Mesenchymal stem cell (in vitro differentiated cells and primary cell): ENCODE data around the gene RIC1.

Experiments
- DNase-seq: peaks from one replicate; pipeline ENCODE4 v3.0.0-alpha.2; 2013
- H2AFZ ChIP-seq: one replicate; pipeline ENCODE4 v1.6.1; 2013; ENCODE audit warnings: low read depth, mild to moderate bottlenecking, control low read depth, inconsistent platforms, low read length, moderate library complexity
- H2AK5ac ChIP-seq: 2 replicates; pipeline ENCODE4 v1.6.1; 2013; ENCODE audit warnings: low read length, moderate library complexity, mild to moderate bottlenecking, inconsistent platforms; ENCODE audit not compliant: severe bottlenecking
- H2BK120ac ChIP-seq: one replicate; pipeline ENCODE4 v1.6.1; 2013; ENCODE audit warnings: low read depth, mild to moderate bottlenecking, inconsistent platforms, low read length, moderate library complexity
- H2BK12ac ChIP-seq, 2 experiments: one replicate each; pipeline ENCODE4 v1.6.1; 2013; ENCODE audit warnings: inconsistent platforms in 2 of 2, low read length in 2 of 2, mild to moderate bottlenecking in 2 of 2, moderate library complexity in 2 of 2, control low read depth in 1 of 2
- H2BK15ac ChIP-seq: one replicate; pipeline ENCODE4 v1.6.1; 2013; ENCODE audit warnings: mild to moderate bottlenecking, low read depth, inconsistent platforms; ENCODE audit not compliant: poor library complexity, severe bottlenecking
- H2BK5ac ChIP-seq: 2 replicates; pipeline ENCODE4 v1.6.1; 2013; ENCODE audit warnings: low read depth, mild to moderate bottlenecking, low read length, control low read depth, inconsistent platforms; ENCODE audit not compliant: poor library complexity, severe bottlenecking
- H3K14ac ChIP-seq, 2 experiments: one replicate each; pipeline ENCODE4 v1.6.1; 2013; ENCODE audit warnings: inconsistent platforms in 2 of 2, low read length in 2 of 2, control low read depth in 1 of 2, mild to moderate bottlenecking in 1 of 2, moderate library complexity in 1 of 2
- H3K18ac ChIP-seq, 2 experiments: one replicate each; pipeline ENCODE4 v1.6.1; 2013; ENCODE audit warnings: inconsistent platforms in 2 of 2, low read length in 2 of 2, control low read depth in 1 of 2, low read depth in 1 of 2, mild to moderate bottlenecking in 1 of 2
- H3K23ac ChIP-seq, 2 experiments: one replicate each; pipeline ENCODE4 v1.6.1; 2013; ENCODE audit warnings: inconsistent platforms in 2 of 2, low read length in 2 of 2, mild to moderate bottlenecking in 2 of 2, moderate library complexity in 2 of 2, control low read depth in 1 of 2
- H3K27ac ChIP-seq: 2 replicates; pipeline ENCODE4 v1.5.1; 2013; ENCODE audit warnings: mild to moderate bottlenecking, moderate library complexity, low read length, control low read depth, inconsistent platforms; ENCODE audit not compliant: poor library complexity, severe bottlenecking
- H3K27me3 ChIP-seq, 2 experiments: 2 replicates each; pipeline versions ENCODE4 v1.6.1 to v1.7.0; 2013; ENCODE audit warnings: low read length in 2 of 2, mild to moderate bottlenecking in 2 of 2, moderate library complexity in 2 of 2, control low read depth in 1 of 2, inconsistent platforms in 1 of 2; ENCODE audit not compliant: control insufficient read depth in 1 of 2, insufficient read depth in 1 of 2
- H3K36me3 ChIP-seq, 2 experiments: 2 replicates each; pipeline versions ENCODE4 v1.6.1 to v1.7.0; 2013; ENCODE audit warnings: low read length in 2 of 2, control low read depth in 1 of 2, inconsistent platforms in 1 of 2, low read depth in 1 of 2, mild to moderate bottlenecking in 1 of 2; ENCODE audit not compliant: insufficient read depth in 2 of 2, control insufficient read depth in 1 of 2
- H3K4ac ChIP-seq, 2 experiments: one replicate each; pipeline ENCODE4 v1.6.1; 2013; ENCODE audit warnings: inconsistent platforms in 2 of 2, low read length in 2 of 2, mild to moderate bottlenecking in 2 of 2, moderate library complexity in 2 of 2, control low read depth in 1 of 2, low read depth in 1 of 2
- H3K4me1 ChIP-seq: 2 replicates; pipeline ENCODE4 v1.6.1; 2013; ENCODE audit warnings: low read depth, low read length, control low read depth; ENCODE audit not compliant: control insufficient read depth, insufficient read depth
- H3K4me2 ChIP-seq: 2 replicates; pipeline ENCODE4 v1.6.1; 2013; ENCODE audit warnings: low read length, mild to moderate bottlenecking, inconsistent platforms; ENCODE audit not compliant: poor library complexity, severe bottlenecking
- H3K4me3 ChIP-seq, 2 experiments: 2 replicates each; pipeline versions ENCODE4 v1.5.1 to v1.7.0; 2013; ENCODE audit warnings: low read length in 2 of 2, mild to moderate bottlenecking in 2 of 2, control low read depth in 1 of 2, low read depth in 1 of 2; ENCODE audit not compliant: insufficient read depth in 1 of 2
- H3K79me1 ChIP-seq: replicated peaks from 2 replicates; pipeline ENCODE4 v1.6.1; 2013; ENCODE audit warnings: mild to moderate bottlenecking, control low read depth, low read length, inconsistent platforms; ENCODE audit not compliant: poor library complexity, severe bottlenecking
- H3K9ac ChIP-seq: 2 replicates; pipeline ENCODE4 v1.7.0; 2013; ENCODE audit warnings: mild to moderate bottlenecking, low read length, moderate library complexity
- H3K9me3 ChIP-seq: 2 replicates; pipeline ENCODE4 v1.7.0; 2013; ENCODE audit warnings: mild to moderate bottlenecking, low read length; ENCODE audit not compliant: control insufficient read depth
- H4K8ac ChIP-seq: one replicate; pipeline ENCODE4 v1.6.1; 2013; ENCODE audit warnings: inconsistent platforms, mild to moderate bottlenecking, low read length, moderate library complexity
- H4K91ac ChIP-seq: one replicate; pipeline ENCODE4 v1.6.1; 2013; ENCODE audit warnings: mild to moderate bottlenecking, low read length, inconsistent platforms
- WGBS: methylation state at CpG from one replicate; pipeline ENCODE4 v1.1.7; 2013; ENCODE audit warnings: mixed read lengths; 5-methylcytosine and 5-hydroxymethylcytosine counted together

RIC1 gene

DNA sequence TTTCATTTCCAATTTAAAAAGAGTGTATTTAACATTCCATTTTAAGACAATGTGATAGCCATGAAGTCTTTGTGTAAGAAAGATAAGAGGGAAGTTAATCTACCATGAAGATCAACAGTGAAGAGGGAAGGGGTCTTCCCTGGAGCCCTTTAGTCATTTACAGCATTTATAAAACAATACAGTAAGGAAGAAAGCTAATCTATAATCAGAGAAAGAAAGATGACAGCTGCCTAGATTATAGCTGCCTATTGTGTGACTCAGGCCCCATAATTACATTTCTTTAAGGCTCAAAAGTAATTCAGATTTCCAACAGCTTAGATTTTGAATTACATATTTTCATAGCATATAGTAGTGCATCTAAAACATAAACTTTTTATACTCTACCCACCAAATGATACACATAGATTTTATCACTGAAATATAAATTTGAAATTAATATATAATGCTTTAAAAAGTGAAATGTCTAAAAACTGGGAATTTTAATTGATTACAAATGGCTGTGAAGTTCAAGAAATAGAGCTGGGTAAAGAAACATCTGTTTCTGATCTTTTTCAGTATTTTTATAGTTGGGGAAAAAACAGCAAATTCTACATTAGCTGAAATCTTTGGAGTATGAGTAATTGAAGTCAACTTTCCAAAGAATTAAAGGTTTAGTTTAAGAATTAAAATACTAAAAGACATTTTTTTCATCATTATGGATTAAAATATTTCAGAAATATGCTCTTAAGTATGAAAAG lies 89.6 kb downstream of the RIC1 start:
- H3K79me1 ChIP-seq = peaks cover 11% of the 10 kb centered on the region
- no peak overlapping the region for H3K27ac ChIP-seq
- H3K14ac ChIP-seq = no peak overlapping the region
- no peak for DNase-seq
- H3K4ac ChIP-seq = no peak overlapping the region
- H3K23ac ChIP-seq = no peak overlapping the region
- H2BK5ac ChIP-seq = no peak overlapping the region
- H2BK15ac ChIP-seq = no peak overlapping the region
- no peak overlapping the region for H3K18ac ChIP-seq
- no peak overlapping the region for H3K4me2 ChIP-seq
- peak overlapping the region; percentile 41 for H3K9ac ChIP-seq
- H2BK120ac ChIP-seq = no peak overlapping the region
- no peak overlapping the region for H2AFZ ChIP-seq
- peaks cover 4% of the 10 kb centered on the region for H3K4me1 ChIP-seq
- H3K27me3 ChIP-seq = no peaks in the 10 kb centered on the region
- peaks cover 16 to 60% of the 10 kb centered on the region in 2 experiments for H3K36me3 ChIP-seq
- no peak overlapping the region for H2BK12ac ChIP-seq
- H4K91ac ChIP-seq = no peak overlapping the region
- H3K9me3 ChIP-seq = peaks cover 5% of the 10 kb centered on the region
- H3K4me3 ChIP-seq = peak overlapping the region in 1 of 2 experiments; percentile 40
- H4K8ac ChIP-seq = no peak overlapping the region
- no peak overlapping the region for H2AK5ac ChIP-seq

DNA sequence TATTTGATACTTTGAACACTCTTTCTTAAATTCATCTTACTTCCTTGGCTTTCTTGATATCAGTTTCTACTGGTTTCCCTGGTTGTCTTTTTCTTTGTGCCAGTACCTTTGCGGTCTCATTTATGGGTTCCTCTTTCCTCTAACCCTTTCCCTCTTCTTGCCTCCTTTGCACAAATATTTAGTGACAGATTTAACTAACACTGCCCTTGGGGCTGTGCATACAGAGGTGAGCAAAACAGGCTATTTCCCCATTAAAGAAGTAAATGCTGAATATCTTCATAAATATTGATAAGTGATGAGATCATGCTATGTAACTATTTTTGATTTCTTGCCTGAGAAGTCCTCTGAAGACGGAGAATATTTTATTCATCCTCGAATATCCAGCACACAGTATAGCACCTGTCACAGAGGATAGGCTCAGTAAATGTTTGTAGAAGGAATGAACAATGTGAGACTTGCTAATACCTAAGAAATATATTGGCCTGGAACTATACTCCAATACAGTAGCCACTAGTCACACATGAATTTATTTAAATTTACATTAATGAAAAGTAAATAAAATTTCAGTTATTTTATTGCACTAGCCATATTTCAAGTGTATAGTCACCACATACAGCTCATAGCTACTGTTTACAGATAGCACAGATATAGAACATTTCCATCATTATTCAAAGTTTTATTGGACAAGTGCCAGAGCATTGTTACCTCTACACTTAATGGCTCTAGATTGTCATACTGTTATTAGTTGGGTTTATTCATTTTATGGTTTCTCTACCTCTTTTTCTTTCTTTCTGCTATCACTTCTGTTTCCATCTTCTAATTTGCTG lies 90.4 kb downstream of the RIC1 start:
- H2BK120ac ChIP-seq = no peak overlapping the region
- no peak overlapping the region for H3K27ac ChIP-seq
- no peak overlapping the region for H3K14ac ChIP-seq
- WGBS = 50% methylated on average over 1 of the region's 3 CpGs
- DNase-seq = no peak
- H2BK15ac ChIP-seq = no peak overlapping the region
- H3K9ac ChIP-seq = peak overlapping the region; percentile 41
- no peak overlapping the region for H3K23ac ChIP-seq
- H4K91ac ChIP-seq = no peak overlapping the region
- H4K8ac ChIP-seq = no peak overlapping the region
- peaks cover 16 to 52% of the 10 kb centered on the region in 2 experiments for H3K36me3 ChIP-seq
- no peak overlapping the region for H3K18ac ChIP-seq
- no peaks in the 10 kb centered on the region for H3K27me3 ChIP-seq
- no peak overlapping the region for H3K4ac ChIP-seq
- peaks cover 5% of the 10 kb centered on the region for H3K9me3 ChIP-seq
- H2AFZ ChIP-seq = no peak overlapping the region
- no peak overlapping the region for H3K4me3 ChIP-seq
- H3K4me2 ChIP-seq = no peak overlapping the region
- H3K4me1 ChIP-seq = peaks cover 4% of the 10 kb centered on the region
- no peak overlapping the region for H2AK5ac ChIP-seq
- peaks cover 11% of the 10 kb centered on the region for H3K79me1 ChIP-seq
- no peak overlapping the region for H2BK12ac ChIP-seq
- H2BK5ac ChIP-seq = no peak overlapping the region

DNA sequence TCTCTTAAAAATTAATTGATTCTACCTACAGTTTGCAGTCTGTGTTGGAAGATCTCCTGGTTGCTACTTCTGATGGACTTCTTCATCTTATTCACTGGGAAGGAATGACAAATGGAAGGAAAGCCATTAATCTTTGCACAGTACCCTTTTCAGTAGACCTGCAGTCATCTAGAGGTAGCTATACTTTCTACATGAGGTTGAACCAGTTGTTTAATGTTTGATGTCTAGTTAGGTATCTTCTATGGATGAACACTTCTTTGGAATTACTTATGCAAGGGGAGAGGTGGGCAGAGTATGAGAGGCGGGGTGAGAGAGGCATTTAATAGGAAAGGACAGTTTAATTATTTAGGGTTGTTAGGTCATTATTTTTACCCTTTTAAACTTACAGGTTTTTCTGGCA lies 91.2 kb downstream of the RIC1 start:
- no peak for DNase-seq
- 88% methylated on average over 1 of the region's 1 CpG for WGBS
- H4K91ac ChIP-seq = no peak overlapping the region
- H3K18ac ChIP-seq = no peak overlapping the region
- H2BK5ac ChIP-seq = no peak overlapping the region
- H3K23ac ChIP-seq = no peak overlapping the region
- no peak overlapping the region for H4K8ac ChIP-seq
- H3K14ac ChIP-seq = no peak overlapping the region
- H3K4me1 ChIP-seq = peaks cover 4% of the 10 kb centered on the region
- no peak overlapping the region for H2AFZ ChIP-seq
- H3K4ac ChIP-seq = no peak overlapping the region
- peaks cover 5% of the 10 kb centered on the region for H3K9me3 ChIP-seq
- no peak overlapping the region for H2BK15ac ChIP-seq
- H3K9ac ChIP-seq = no peak overlapping the region
- H3K36me3 ChIP-seq = peaks cover 16 to 49% of the 10 kb centered on the region in 2 experiments
- H2BK120ac ChIP-seq = no peak overlapping the region
- H3K27ac ChIP-seq = no peak overlapping the region
- no peak overlapping the region for H2BK12ac ChIP-seq
- no peak overlapping the region for H3K4me3 ChIP-seq
- H3K79me1 ChIP-seq = peaks cover 11% of the 10 kb centered on the region
- H3K4me2 ChIP-seq = no peak overlapping the region
- H3K27me3 ChIP-seq = no peaks in the 10 kb centered on the region
- no peak overlapping the region for H2AK5ac ChIP-seq

DNA sequence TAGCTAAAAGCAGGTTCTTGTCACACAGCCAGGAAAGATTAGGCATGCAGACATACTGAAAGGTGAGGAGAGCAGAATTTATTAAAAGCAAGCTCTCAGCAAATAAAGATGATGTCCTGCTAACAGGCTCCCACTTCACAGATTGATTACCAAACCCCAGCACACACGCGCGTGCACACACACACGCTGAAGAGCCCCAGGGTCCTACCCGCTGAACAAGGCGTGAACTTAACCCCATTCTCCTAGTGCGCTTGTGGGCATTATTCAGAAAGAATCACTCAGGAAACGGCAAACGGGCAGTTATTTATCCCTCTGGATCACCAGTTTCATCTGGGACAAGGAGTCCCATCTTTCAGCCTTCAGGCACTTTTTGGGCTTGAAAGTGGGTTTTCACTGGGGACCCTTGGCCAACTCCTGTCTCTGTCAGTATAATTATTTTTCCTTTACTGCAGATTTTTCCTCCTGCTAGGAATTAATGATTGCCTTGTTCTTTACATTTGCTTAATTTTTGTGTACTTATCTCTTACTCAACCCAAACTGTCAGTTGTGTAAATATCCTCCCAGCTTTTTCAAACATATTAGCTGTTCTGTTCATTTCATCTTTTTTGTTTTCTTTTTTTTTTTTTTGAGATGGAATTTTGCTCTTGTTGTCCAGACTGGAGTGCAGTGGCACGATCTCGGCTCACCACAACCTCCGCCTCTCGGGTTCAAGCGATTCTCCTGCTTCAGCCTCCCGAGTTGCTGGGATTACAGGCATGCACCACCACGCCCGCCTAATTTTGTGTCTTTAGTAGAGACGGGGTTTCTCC lies 92.6 kb downstream of the RIC1 start:
- H2BK12ac ChIP-seq = no peak overlapping the region
- no peaks in the 10 kb centered on the region for H3K27me3 ChIP-seq
- no peak overlapping the region for H2AFZ ChIP-seq
- H3K4me3 ChIP-seq = no peak overlapping the region
- peaks cover 11 to 41% of the 10 kb centered on the region in 2 experiments for H3K36me3 ChIP-seq
- H3K9ac ChIP-seq = no peak overlapping the region
- no peak overlapping the region for H3K23ac ChIP-seq
- H3K4me2 ChIP-seq = no peak overlapping the region
- H3K4ac ChIP-seq = no peak overlapping the region
- H2BK120ac ChIP-seq = no peak overlapping the region
- DNase-seq = no peak
- H4K91ac ChIP-seq = no peak overlapping the region
- 97% methylated on average over 18 of the region's 18 CpGs for WGBS
- no peak overlapping the region for H2BK15ac ChIP-seq
- H3K79me1 ChIP-seq = peaks cover 7% of the 10 kb centered on the region
- no peak overlapping the region for H2BK5ac ChIP-seq
- H3K4me1 ChIP-seq = no peaks in the 10 kb centered on the region
- H3K9me3 ChIP-seq = peaks cover 5% of the 10 kb centered on the region
- no peak overlapping the region for H3K14ac ChIP-seq
- H2AK5ac ChIP-seq = no peak overlapping the region
- H4K8ac ChIP-seq = no peak overlapping the region
- H3K27ac ChIP-seq = no peak overlapping the region
- H3K18ac ChIP-seq = no peak overlapping the region
